Measurements from ENCODE around the gene SPRY2. TPM values are rescaled to one million over a fixed set of nuclear protein-coding genes. Genes with fewer than 3 reads are reported as not detected.

The SPRY2 gene, protein sequence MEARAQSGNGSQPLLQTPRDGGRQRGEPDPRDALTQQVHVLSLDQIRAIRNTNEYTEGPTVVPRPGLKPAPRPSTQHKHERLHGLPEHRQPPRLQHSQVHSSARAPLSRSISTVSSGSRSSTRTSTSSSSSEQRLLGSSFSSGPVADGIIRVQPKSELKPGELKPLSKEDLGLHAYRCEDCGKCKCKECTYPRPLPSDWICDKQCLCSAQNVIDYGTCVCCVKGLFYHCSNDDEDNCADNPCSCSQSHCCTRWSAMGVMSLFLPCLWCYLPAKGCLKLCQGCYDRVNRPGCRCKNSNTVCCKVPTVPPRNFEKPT
- polyA plus RNA-seq: 3.7 and 6.0 TPM in 2 replicates
- polyA minus RNA-seq: 8.8 and 10.7 TPM in 2 replicates

DNA sequence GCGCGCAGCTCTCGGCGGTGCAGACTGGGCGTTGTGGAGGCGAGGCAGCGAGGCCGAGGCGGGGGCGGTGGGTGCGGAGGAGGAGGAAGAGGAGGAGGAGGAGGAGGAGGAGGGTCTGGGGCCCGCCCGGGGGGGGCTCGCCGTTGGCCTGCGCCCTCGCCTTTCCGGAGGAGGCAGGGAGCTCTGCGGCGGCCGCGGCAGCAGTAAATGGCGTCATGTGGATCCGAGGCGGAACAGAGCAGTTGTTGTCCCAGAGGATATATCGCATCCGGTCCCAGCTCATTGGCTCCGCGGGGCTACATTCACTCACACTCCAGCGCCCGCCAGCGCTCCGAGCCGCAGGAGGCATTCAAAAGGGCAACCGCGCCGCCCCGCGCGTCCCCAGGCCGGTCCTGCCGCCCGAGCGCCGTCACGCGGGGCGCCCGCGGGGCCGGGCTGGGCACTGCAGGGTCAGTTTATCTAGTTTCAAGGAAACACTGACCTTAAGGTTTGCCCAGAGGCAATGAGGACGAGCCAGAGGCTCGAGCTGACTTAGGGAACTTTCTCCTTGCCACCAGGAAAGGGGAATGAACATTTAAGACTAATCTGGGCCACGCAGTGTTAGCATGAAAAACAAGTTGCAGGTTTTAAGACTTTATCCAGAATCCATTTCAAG lies at the start of gene SPRY2:
SPRY2 (minus strand) TSS at position 26 of the 655 bp plus-strand sequence. CDS start 3,421 bp downstream, outside the sequence.
- Histone ChIP-seq H3K4me2 (ENCODE audit: low read length) (peak within 1 kb of the TSS; percentile 79), H3K36me3 (ENCODE audit: insufficient read depth, low read length) (peaks cover 8% of the 10 kb centered on the region), H3K4me3 (ENCODE audit: low read length) (peak within 1 kb of the TSS; percentile 92), H3K79me2 (replicated peaks; ENCODE audit: insufficient read depth, low read length) (peaks cover 39% of the 10 kb centered on the region), H3K9ac (ENCODE audit: low read length) (peak within 1 kb of the TSS; percentile 81), H3K9me3 (ENCODE audit: low read length) (no peaks in the 10 kb centered on the region), H2AFZ (ENCODE audit: low read depth, low read length) (peak within 1 kb of the TSS; percentile 36), H3K27ac (ENCODE audit: low read length) (peak within 1 kb of the TSS; percentile 84), H3F3A (ENCODE audit: insufficient read depth, low read length, poor library complexity, severe bottlenecking) (no peaks in the 10 kb centered on the region), H3K9me2 (ENCODE audit: insufficient read depth, low read length) (no peaks in the 10 kb centered on the region), H3K27me3 (ENCODE audit: insufficient read depth, low read depth, low read length) (no peaks in the 10 kb centered on the region), H4K20me1 (ENCODE audit: insufficient read depth) (peaks cover 9% of the 10 kb centered on the region)
- TF ChIP-seq, protein P1, sequence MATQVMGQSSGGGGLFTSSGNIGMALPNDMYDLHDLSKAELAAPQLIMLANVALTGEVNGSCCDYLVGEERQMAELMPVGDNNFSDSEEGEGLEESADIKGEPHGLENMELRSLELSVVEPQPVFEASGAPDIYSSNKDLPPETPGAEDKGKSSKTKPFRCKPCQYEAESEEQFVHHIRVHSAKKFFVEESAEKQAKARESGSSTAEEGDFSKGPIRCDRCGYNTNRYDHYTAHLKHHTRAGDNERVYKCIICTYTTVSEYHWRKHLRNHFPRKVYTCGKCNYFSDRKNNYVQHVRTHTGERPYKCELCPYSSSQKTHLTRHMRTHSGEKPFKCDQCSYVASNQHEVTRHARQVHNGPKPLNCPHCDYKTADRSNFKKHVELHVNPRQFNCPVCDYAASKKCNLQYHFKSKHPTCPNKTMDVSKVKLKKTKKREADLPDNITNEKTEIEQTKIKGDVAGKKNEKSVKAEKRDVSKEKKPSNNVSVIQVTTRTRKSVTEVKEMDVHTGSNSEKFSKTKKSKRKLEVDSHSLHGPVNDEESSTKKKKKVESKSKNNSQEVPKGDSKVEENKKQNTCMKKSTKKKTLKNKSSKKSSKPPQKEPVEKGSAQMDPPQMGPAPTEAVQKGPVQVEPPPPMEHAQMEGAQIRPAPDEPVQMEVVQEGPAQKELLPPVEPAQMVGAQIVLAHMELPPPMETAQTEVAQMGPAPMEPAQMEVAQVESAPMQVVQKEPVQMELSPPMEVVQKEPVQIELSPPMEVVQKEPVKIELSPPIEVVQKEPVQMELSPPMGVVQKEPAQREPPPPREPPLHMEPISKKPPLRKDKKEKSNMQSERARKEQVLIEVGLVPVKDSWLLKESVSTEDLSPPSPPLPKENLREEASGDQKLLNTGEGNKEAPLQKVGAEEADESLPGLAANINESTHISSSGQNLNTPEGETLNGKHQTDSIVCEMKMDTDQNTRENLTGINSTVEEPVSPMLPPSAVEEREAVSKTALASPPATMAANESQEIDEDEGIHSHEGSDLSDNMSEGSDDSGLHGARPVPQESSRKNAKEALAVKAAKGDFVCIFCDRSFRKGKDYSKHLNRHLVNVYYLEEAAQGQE (IDR thresholded peaks at IDR 0.05; ENCODE audit: borderline replicate concordance): no peak
- TF ChIP-seq SMC3 (conservative IDR thresholded peaks at IDR 0.05; ENCODE audit: poor library complexity) (peak; percentile 42), TAF1 (IDR thresholded peaks at IDR 0.05; ENCODE audit: low read depth) (peak; percentile 66), MXI1 (conservative IDR thresholded peaks at IDR 0.05; ENCODE audit: poor library complexity, severe bottlenecking) (peak; percentile 72), EZH2 (IDR thresholded peaks at IDR 0.05; ENCODE audit: borderline replicate concordance, insufficient read depth, low read length, poor library complexity, severe bottlenecking) (no peak), RAD21 (conservative IDR thresholded peaks at IDR 0.05) (peak; percentile 42), POLR2AphosphoS5 (IDR thresholded peaks at IDR 0.05) (peak; percentile 86), EP300 (conservative IDR thresholded peaks at IDR 0.05; ENCODE audit: poor library complexity, severe bottlenecking) (peak; percentile 53)
- TF ChIP-seq, protein P2, sequence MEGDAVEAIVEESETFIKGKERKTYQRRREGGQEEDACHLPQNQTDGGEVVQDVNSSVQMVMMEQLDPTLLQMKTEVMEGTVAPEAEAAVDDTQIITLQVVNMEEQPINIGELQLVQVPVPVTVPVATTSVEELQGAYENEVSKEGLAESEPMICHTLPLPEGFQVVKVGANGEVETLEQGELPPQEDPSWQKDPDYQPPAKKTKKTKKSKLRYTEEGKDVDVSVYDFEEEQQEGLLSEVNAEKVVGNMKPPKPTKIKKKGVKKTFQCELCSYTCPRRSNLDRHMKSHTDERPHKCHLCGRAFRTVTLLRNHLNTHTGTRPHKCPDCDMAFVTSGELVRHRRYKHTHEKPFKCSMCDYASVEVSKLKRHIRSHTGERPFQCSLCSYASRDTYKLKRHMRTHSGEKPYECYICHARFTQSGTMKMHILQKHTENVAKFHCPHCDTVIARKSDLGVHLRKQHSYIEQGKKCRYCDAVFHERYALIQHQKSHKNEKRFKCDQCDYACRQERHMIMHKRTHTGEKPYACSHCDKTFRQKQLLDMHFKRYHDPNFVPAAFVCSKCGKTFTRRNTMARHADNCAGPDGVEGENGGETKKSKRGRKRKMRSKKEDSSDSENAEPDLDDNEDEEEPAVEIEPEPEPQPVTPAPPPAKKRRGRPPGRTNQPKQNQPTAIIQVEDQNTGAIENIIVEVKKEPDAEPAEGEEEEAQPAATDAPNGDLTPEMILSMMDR (IDR thresholded peaks at IDR 0.05; ENCODE audit: poor library complexity, severe bottlenecking): peak; percentile 46

DNA sequence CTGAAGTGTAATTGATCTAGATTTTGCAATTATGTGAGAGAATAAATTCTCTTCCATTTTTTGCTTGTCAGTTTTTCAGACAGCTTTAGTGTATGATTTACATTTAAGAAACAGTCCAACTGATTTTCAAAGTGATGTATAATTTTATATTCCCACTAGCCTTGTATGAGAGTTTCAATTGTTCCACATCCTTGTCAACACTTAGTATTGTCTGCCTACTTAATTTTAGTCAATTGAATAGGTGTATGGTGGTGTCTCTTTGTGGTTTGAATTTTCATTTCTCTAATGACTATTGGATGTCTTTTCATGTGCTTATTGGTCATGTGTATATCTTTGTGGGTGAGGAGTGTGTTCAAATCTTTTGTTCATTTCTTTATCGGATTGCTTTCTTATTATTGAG lies 49.4 kb upstream of the SPRY2 start:
- Histone ChIP-seq H3K9me3 (ENCODE audit: low read length) (no peaks in the 10 kb centered on the region), H3K4me3 (ENCODE audit: low read length) (no peak overlapping the region), H3K27me3 (ENCODE audit: insufficient read depth, low read depth, low read length) (no peaks in the 10 kb centered on the region), H3K36me3 (ENCODE audit: insufficient read depth, low read length) (no peaks in the 10 kb centered on the region), H3F3A (ENCODE audit: insufficient read depth, low read length, poor library complexity, severe bottlenecking) (no peaks in the 10 kb centered on the region), H3K27ac (ENCODE audit: low read length) (no peak overlapping the region), H3K9ac (ENCODE audit: low read length) (no peak overlapping the region), H4K20me1 (ENCODE audit: insufficient read depth) (no peaks in the 10 kb centered on the region), H2AFZ (ENCODE audit: low read depth, low read length) (no peak overlapping the region), H3K9me2 (ENCODE audit: insufficient read depth, low read length) (no peaks in the 10 kb centered on the region), H3K4me2 (ENCODE audit: low read length) (no peak overlapping the region), H3K79me2 (replicated peaks; ENCODE audit: insufficient read depth, low read length) (no peaks in the 10 kb centered on the region)
- TF ChIP-seq MXI1 (conservative IDR thresholded peaks at IDR 0.05; ENCODE audit: poor library complexity, severe bottlenecking) (no peak), SMC3 (conservative IDR thresholded peaks at IDR 0.05; ENCODE audit: poor library complexity) (no peak), EZH2 (IDR thresholded peaks at IDR 0.05; ENCODE audit: borderline replicate concordance, insufficient read depth, low read length, poor library complexity, severe bottlenecking) (no peak), POLR2AphosphoS5 (IDR thresholded peaks at IDR 0.05) (no peak), RAD21 (conservative IDR thresholded peaks at IDR 0.05) (no peak), EP300 (conservative IDR thresholded peaks at IDR 0.05; ENCODE audit: poor library complexity, severe bottlenecking) (no peak), TAF1 (IDR thresholded peaks at IDR 0.05; ENCODE audit: low read depth) (no peak)
- TF ChIP-seq, protein P2 (IDR thresholded peaks at IDR 0.05; ENCODE audit: poor library complexity, severe bottlenecking): no peak
- TF ChIP-seq, protein P1 (IDR thresholded peaks at IDR 0.05; ENCODE audit: borderline replicate concordance): no peak
